Stimulated activated memory B cell treated with anti-CD40 and anti-IgM and Interleukin-4, amounts not matched to agents 10 μg/mL and 1 μg/mL and 100 μg/mL, for 72 hours (primary cell): ENCODE results near the gene NFX1.
"Not testable (repeated sequence)": the region's sequence is repeated elsewhere in the genome, so short reads cannot be mapped to it uniquely, and the experiment has no call there.

ENCODE experiments used
- ATAC-seq: fragments of 150-1000 bp; cut with Tn5 transposase; 2 replicates; pipeline ENCODE4 v1.10.0; 2021
- H3K27ac Mint-ChIP-seq: one replicate; pipeline ENCODE4 v1.8.0; 2022; ENCODE audit warnings: mild to moderate bottlenecking, mixed read lengths
- H3K27me3 Mint-ChIP-seq: one replicate; pipeline ENCODE4 v1.8.0; 2022; ENCODE audit warnings: mixed read lengths
- H3K36me3 Mint-ChIP-seq: one replicate; pipeline ENCODE4 v1.8.0; 2022; ENCODE audit warnings: mixed read lengths
- H3K4me1 Mint-ChIP-seq: one replicate; pipeline ENCODE4 v1.8.0; 2022; ENCODE audit warnings: mixed read lengths
- H3K4me3 Mint-ChIP-seq: one replicate; pipeline ENCODE4 v1.8.0; 2022; ENCODE audit warnings: mild to moderate bottlenecking, moderate library complexity, mixed read lengths
- H3K9me3 Mint-ChIP-seq: one replicate; pipeline ENCODE4 v1.8.0; 2022; ENCODE audit warnings: mixed read lengths

NFX1 gene

DNA sequence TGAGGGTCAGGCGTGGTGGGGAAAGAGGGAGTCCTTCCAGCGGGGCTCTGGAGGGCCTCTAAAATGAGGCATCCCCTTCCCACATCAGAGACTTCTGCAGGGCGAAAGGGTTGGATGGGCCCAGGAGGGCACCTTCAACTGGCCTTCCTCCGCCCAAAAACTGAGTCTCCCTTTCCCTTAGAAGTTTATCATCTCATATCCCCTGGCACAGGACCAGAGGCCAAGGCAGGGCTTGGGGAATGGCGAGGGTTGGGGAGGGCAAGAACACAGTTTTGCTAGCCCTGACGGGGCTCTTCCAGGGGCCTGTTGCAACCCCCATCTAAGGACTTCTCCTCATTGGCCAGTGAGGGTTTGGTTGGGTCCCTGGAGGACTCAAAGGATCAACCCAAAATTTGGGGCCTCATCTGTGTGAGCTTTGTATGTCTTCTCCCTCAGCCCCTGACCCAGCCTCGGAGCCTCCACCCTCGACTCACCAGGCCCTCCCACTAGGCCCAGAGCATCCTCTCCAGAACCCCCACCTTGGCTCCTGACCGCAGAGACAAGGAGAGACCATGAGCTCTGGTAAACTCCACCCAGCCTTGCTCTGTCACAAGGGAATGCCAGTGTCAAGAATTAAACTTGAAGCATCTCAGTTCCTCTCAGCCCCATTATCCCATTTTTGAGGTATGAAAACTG is 87.9 kb downstream of the NFX1 start:
- H3K36me3 Mint-ChIP-seq, result no peaks in the 10 kb centered on the region
- no peaks in the 10 kb centered on the region for H3K4me1 Mint-ChIP-seq
- no peaks in the 10 kb centered on the region for H3K9me3 Mint-ChIP-seq
- H3K4me3 Mint-ChIP-seq, result no peak overlapping the region
- ATAC-seq, result no peak
- H3K27ac Mint-ChIP-seq, result no peak overlapping the region
- H3K27me3 Mint-ChIP-seq, result no peaks in the 10 kb centered on the region

DNA sequence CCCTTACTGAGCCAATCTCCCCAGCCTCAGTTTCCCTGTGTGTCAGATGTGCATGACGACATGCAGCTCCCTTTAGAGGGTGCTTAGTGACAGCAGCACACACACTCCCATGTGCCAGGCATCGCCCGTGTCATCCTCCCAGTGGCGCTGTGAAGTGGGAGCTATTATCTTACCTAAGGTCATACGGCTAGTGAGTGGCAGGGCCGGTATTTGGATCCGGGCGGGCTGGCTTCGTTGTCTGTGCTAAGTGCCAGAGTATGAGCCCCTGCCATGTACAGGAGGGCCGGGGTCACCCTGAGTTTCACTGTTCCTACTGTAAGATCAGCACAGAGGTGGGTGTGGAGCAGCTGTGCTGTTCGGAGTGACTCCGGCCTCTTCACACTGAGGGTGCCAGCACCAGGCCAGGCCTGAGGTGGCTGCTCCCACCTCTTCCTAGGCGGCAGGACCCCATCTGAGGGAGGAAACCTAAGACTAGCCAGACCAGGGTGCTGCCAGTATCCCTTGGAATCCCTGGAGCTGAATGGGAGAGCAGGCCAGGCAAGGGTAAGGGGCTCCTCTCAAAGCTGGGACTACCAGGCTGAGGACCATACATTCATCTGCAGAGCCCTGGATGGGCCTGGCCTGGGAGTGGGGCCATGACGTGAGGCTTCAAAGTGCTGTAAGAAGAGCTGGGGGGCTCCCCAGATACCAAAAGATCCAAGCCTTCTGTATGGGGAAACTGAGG is 89.5 kb downstream of the NFX1 start:
- Mint-ChIP-seq H3K27ac (no peak overlapping the region), H3K36me3 (no peaks in the 10 kb centered on the region), H3K4me1 (no peaks in the 10 kb centered on the region), H3K27me3 (no peaks in the 10 kb centered on the region), H3K4me3 (no peak overlapping the region), H3K9me3 (no peaks in the 10 kb centered on the region)
- no peak for ATAC-seq

DNA sequence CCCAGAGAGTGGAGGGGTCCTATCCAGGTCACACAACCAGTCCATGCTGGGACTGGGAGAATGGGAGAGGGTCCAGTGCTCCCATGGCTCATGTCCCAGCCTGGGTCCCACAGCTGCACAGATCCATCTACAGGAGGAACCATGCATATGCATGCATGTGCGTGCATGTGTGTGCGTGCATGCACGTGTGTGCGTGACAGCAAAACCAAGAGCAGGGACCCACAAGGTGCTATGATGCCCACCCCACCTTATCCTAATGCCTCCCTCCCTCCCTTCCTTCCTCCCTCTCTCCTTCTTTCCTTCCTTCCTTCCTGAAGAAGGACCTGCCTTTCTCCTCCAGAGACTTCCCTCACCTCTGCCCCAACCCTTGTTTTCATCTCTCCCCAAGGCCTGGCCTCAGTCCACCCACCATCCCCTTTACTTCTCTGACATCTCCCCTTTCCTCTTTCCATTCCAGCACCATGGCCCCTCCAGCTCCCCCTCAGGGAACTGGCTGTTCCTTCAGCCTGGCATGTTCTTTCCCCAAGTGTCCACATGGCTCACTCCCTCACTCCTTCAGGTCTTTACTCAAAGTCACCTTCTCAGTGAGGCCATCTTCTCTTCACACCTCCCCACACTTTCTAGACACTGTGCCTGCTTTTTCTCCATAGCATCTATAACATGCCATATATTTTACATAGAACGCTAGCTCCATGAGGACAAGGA is 90.2 kb downstream of the NFX1 start:
- no peaks in the 10 kb centered on the region for H3K4me1 Mint-ChIP-seq
- H3K27me3 Mint-ChIP-seq, result no peaks in the 10 kb centered on the region
- H3K27ac Mint-ChIP-seq, result no peak overlapping the region
- no peak for ATAC-seq
- no peak overlapping the region for H3K4me3 Mint-ChIP-seq
- H3K36me3 Mint-ChIP-seq, result no peaks in the 10 kb centered on the region
- H3K9me3 Mint-ChIP-seq, result no peaks in the 10 kb centered on the region

DNA sequence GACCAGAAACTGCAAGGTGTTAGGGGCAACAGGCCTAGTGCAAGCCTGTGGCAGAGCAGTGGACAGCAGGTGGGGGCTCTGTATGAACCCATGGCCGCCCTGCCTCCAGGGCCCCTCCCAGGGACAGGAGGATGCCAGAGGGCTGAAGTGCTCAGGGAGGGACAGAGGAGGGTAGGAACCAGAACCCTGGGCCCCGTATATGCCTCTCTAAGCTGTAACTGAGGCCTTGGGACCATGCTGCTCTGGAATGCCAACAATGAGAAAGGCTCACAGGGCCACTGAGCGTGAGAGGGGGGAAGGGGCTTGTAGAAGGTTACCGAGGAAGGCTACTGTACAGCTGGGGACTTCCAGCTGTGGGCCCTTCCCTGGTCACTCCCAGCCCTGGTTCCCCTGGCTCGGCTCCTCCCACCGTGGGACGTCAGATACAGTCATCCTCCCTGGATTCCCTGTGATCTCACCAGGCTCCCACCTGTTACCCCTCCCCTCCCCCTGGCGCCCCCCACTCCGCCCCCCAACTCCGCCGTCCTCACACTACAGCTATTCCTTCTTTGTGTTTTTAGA is 91.0 kb downstream of the NFX1 start:
- Mint-ChIP-seq H3K4me3 (no peak overlapping the region), H3K4me1 (no peaks in the 10 kb centered on the region), H3K9me3 (no peaks in the 10 kb centered on the region), H3K36me3 (no peaks in the 10 kb centered on the region), H3K27me3 (no peaks in the 10 kb centered on the region), H3K27ac (no peak overlapping the region)
- peak; percentile 20 for ATAC-seq

DNA sequence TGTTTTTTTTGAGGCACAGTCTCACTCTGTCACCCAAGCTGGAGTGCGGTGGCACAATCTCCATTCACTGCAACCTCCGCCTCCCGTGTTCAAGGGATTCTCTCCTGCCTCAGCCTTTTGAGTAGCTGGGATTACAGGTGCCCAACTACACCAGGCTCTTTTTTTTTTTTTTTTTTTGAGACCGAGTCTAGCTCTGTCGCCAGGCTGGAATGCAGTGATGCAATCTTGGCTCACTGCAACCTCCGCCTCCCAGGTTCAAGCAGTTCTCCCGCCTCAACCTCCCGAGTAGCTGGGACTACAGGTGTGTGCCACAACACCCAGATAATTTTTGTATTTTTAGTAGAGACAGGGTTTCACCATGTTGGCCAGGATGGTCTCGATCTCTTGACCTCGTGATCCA is 92.1 kb downstream of the NFX1 start:
- H3K9me3 Mint-ChIP-seq, ATAC-seq, H3K4me1 Mint-ChIP-seq, H3K27ac Mint-ChIP-seq, H3K27me3 Mint-ChIP-seq, H3K4me3 Mint-ChIP-seq, H3K36me3 Mint-ChIP-seq: not testable (repeated sequence)

DNA sequence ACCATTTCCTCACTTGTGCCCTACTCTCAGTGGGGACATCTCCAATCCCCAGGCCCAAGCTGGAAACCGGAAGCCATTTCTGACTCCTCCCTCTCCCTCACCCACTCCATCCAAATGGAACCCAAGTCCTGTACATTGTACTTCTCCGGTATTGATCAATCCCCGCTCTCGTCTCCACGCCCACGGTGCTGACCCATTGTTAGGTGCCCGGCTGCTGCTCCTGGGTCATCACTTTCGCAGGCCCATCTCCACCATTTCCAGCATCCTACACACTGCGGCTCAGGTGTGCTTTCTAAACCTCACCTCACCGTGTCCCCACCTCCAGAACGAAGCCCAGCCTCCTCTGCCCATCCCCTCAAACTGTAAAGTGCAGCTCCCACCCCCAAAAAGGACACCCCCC is 93.1 kb downstream of the NFX1 start:
- H3K36me3 Mint-ChIP-seq, H3K4me1 Mint-ChIP-seq, H3K4me3 Mint-ChIP-seq, H3K9me3 Mint-ChIP-seq, ATAC-seq, H3K27ac Mint-ChIP-seq: not testable (repeated sequence)
- peaks cover 11% of the 10 kb centered on the region for H3K27me3 Mint-ChIP-seq

DNA sequence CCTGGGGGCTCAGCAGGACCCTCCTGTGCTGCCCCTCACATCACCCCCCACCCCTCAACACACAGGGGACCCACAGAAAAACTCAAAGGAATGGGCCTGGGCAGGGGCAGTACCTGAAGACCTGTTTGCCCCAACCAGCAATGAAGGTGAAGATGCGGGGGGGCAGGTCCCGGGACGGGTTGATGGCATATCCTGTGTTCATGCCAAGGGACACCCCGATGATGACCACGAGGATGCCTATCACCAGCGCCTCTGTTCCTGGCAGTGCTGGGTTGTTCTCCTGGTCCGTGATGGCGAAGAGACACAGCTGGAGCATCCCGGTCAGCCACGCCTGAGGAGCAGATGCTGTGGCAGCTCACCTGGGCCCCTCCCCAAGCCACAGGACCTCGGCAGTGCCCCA is 95.2 kb downstream of the NFX1 start:
- not testable (repeated sequence) for H3K36me3 Mint-ChIP-seq, H3K9me3 Mint-ChIP-seq, ATAC-seq, H3K27ac Mint-ChIP-seq, H3K4me1 Mint-ChIP-seq, H3K4me3 Mint-ChIP-seq
- peaks cover 23% of the 10 kb centered on the region for H3K27me3 Mint-ChIP-seq

DNA sequence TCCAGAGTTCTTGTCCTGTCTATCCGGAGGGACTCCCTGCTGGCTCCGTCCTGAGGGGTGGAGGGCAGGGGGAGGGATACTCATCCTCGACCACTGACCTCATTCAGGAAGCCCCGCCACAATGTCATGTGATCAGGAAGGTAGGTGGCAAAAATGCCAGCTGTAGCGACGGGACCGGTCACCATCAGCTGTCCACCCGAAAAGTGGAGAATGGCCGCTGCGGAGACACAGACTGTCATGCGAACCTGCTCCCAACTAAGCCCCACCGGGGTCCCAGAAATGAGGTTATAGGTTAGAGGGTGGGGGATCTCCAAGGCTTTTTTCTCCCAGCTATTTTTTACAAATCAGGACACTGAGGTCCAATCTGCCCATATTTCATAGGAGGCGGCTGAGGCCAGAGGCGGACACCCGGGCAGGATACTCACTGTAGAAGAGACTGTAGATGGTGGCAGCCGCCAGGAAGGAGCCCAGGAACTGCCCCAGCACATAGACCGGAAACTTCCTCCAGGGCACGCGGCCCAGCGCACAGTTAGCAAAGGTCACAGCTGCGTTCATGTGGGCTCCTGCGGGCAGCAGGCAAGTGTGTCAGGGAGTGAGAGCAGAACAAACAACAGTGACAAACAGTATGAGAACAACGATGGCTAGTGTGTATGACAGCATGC is 95.8 kb downstream of the NFX1 start:
- not testable (repeated sequence) for ATAC-seq, H3K4me3 Mint-ChIP-seq, H3K27ac Mint-ChIP-seq, H3K9me3 Mint-ChIP-seq, H3K4me1 Mint-ChIP-seq, H3K36me3 Mint-ChIP-seq
- peaks cover 25% of the 10 kb centered on the region for H3K27me3 Mint-ChIP-seq

DNA sequence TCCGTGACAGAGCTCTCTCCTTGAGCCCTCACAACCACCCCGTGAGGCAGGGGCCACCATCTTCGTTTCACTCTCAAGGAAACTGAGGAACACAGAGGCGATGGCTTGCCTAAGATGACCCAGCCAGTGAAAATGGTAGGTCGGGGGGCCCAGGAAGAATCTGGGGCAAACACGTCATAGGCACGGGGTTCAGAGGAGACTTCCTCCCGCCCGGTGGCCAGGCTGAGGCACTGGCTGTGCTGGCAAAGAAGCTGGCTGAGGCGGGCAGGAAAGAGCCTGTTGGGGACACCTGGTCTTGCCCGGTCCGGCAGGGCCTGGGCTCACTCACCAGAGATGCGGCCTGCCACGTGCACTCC is 96.3 kb downstream of the NFX1 start:
- H3K27ac Mint-ChIP-seq, ATAC-seq, H3K4me1 Mint-ChIP-seq, H3K9me3 Mint-ChIP-seq, H3K4me3 Mint-ChIP-seq, H3K36me3 Mint-ChIP-seq: not testable (repeated sequence)
- peaks cover 25% of the 10 kb centered on the region for H3K27me3 Mint-ChIP-seq

DNA sequence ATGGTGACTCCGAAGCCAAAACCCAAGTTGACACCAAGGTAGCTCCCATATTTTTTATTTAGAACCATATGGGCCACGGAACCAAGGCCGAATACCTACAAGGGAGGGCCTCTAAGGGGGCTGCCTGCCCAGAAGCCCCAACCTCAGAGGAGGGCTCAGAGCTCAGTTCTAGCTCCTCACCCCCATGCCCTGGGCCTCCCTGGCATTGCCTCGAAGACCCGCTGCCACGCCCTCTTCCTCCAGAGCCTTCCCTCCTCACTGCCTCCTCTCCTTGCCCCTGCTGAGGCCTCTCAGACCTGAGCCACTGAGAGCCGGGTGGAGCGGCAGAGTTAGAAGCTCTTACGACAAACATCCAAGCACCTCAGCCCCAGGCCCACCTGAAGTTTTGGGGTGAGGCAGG is 96.7 kb downstream of the NFX1 start:
- H3K36me3 Mint-ChIP-seq, H3K4me3 Mint-ChIP-seq, H3K27ac Mint-ChIP-seq, H3K9me3 Mint-ChIP-seq, H3K4me1 Mint-ChIP-seq, ATAC-seq: not testable (repeated sequence)
- peaks cover 25% of the 10 kb centered on the region for H3K27me3 Mint-ChIP-seq

DNA sequence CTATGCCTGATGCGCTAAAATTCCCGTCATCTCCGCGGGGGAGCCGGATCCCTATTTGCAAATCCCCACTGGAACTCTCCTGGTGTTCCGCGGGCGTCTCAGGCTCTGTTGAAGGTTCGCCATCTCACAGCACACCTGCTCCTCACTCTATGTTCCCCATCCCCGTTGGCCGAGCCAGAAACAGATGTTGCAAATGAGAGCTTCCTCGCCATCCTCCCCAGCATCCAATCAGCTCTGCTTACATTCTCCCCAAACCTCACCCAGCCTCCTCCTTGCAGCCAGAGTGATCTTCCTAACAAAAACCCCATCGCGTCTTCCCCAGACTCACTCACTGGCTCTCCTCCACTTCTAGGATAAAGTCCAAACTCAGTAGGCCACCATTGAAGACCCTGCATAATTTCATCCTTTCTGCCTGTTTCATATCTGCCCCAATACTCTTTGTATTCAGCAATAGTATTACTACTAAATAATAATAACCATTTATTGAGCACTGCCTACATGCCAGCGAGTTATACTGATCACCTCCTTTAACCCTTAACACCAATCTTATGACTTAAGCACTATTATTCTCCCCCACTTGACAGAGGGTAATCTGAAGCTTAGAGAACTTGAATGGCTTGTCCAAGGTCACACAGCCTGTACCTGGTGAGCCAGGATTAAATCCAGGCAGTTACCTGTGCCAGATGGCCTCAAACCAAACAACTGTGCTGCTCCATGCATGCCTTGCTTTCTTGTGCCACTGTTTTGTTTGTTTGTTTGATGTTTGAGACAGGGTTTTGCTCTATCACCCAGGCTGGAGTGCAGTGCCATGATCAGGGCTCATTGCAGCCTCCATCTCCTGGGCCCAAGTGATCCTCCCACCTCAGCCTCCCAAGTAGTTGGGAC is 98.0 kb downstream of the NFX1 start:
- no peak for ATAC-seq
- no peak overlapping the region for H3K27ac Mint-ChIP-seq
- H3K4me3 Mint-ChIP-seq, result no peak overlapping the region
- peaks cover 25% of the 10 kb centered on the region for H3K27me3 Mint-ChIP-seq
- no peaks in the 10 kb centered on the region for H3K9me3 Mint-ChIP-seq
- H3K36me3 Mint-ChIP-seq, result no peaks in the 10 kb centered on the region
- H3K4me1 Mint-ChIP-seq, result no peaks in the 10 kb centered on the region

DNA sequence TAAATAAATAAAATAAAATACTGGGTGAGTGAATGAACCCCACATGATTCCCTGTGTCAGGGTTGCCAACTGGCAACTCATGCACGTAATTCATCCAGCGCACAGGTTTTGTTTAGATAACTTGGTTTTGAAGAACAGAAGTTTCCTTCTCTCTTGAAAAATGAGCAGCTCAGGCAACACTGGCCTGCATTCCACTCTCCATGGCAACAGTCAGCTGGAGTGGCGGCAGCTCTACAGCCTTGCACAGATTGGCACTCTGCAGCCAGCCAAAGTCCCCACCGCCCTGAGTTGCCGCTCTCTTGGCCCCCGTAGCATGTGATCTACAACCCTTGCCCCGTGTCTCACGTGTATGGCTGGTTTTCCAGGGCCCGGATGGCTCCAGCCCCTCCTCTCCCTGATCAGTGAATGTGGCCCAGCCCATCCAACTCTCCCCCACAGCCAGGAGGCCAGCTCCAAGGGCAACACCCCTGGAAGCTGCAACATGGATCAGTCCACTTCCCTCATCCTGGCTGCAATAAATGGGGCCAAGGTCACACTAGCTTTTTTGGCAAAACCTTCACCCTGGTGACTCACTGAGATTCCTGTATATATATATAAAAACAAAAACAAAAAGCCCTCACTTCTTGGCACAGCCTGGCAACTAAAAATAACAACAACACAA is 100.9 kb downstream of the NFX1 start:
- H3K9me3 Mint-ChIP-seq, H3K4me1 Mint-ChIP-seq, H3K4me3 Mint-ChIP-seq, H3K36me3 Mint-ChIP-seq, ATAC-seq, H3K27ac Mint-ChIP-seq: not testable (repeated sequence)
- peaks cover 25% of the 10 kb centered on the region for H3K27me3 Mint-ChIP-seq

DNA sequence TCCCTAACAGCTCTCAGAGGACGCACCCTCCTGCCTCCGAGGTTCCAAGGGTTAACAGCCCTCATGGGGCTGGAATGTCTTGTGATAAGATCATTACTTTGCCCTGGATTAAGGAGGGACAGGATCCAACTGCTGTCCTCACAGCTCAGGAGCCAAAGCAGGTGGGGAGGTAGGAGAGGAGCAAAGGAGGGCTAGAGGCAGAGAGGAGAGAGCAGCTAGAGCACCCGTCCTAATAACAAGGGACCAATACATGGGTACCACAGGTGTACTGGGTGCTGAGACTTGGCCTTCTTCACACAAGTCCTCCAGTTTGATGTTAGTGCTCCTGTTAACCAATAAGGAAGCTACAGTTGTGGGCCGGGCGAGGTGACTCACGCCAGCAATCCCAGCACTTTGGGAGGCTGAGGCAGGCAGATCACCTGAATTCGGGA is 102.3 kb downstream of the NFX1 start:
- H3K4me1 Mint-ChIP-seq, H3K4me3 Mint-ChIP-seq, ATAC-seq, H3K9me3 Mint-ChIP-seq, H3K36me3 Mint-ChIP-seq, H3K27ac Mint-ChIP-seq: not testable (repeated sequence)
- peaks cover 24% of the 10 kb centered on the region for H3K27me3 Mint-ChIP-seq

DNA sequence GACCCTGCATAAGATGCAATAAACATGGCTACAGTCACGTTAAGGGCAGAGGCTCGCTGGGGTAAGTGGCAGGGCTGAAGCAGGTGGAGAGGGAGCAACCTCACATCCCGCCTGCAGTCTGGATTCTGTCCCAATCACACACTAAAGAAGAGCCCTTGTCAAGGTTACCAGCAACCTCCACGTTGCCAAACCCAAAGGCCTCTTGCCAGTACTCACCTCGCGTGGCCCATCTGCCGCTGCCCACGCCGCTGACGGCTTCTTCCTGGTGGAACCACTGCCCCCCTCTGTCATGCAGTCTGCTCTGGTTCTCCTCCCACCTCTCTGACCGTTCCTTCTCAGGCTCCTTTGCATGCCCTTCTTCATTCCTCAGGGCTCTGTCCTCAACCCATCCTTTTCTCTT is 103.3 kb downstream of the NFX1 start:
- H3K4me3 Mint-ChIP-seq, result no peak overlapping the region
- H3K27ac Mint-ChIP-seq, result no peak overlapping the region
- H3K27me3 Mint-ChIP-seq, result peaks cover 24% of the 10 kb centered on the region
- ATAC-seq, result no peak
- H3K9me3 Mint-ChIP-seq, result no peaks in the 10 kb centered on the region
- no peaks in the 10 kb centered on the region for H3K36me3 Mint-ChIP-seq
- H3K4me1 Mint-ChIP-seq, result no peaks in the 10 kb centered on the region
